ENCODE data around the gene PANX2.

The PANX2 gene

DNA sequence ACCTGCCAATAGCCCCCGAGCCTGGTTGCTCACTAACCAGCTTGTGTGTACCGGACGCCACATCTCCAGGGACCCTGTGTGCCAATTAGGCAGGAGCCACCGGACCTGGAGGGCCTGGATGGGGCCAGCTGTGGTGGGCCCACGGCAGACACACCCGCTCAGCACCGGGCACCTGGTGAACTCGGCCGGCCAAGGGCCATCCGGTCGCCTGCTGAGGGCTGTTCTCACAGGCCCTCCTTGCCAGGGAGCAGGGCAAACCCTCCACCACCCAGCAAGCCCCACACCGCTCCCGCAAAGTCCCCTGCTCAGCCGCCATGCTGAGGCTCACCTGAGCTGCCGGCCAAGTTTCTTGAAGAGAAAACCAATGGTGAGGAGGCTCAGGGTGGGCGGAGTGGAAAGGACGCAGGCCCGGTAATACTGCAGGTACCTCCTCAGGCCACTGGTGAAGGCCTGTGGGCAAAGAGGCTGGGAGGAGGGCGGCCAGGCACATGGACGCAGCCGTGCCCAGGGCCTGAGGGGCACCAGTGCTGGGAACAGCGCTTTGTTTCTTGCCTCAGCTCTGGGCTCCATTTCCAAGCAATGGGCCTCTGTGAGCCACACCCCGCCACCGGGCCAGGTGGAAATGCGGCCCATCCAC is 57.2 kb downstream of the PANX2 start:
- TF ChIP-seq, protein P1, sequence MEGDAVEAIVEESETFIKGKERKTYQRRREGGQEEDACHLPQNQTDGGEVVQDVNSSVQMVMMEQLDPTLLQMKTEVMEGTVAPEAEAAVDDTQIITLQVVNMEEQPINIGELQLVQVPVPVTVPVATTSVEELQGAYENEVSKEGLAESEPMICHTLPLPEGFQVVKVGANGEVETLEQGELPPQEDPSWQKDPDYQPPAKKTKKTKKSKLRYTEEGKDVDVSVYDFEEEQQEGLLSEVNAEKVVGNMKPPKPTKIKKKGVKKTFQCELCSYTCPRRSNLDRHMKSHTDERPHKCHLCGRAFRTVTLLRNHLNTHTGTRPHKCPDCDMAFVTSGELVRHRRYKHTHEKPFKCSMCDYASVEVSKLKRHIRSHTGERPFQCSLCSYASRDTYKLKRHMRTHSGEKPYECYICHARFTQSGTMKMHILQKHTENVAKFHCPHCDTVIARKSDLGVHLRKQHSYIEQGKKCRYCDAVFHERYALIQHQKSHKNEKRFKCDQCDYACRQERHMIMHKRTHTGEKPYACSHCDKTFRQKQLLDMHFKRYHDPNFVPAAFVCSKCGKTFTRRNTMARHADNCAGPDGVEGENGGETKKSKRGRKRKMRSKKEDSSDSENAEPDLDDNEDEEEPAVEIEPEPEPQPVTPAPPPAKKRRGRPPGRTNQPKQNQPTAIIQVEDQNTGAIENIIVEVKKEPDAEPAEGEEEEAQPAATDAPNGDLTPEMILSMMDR (conservative IDR thresholded peaks at IDR 0.05; ENCODE audit: low read depth, low read length): no peak
- no peak overlapping the region for H3K4me3 ChIP-seq (ENCODE audit: low read depth, low read length)
- DNase-seq (ENCODE audit: low read depth): no peak

DNA sequence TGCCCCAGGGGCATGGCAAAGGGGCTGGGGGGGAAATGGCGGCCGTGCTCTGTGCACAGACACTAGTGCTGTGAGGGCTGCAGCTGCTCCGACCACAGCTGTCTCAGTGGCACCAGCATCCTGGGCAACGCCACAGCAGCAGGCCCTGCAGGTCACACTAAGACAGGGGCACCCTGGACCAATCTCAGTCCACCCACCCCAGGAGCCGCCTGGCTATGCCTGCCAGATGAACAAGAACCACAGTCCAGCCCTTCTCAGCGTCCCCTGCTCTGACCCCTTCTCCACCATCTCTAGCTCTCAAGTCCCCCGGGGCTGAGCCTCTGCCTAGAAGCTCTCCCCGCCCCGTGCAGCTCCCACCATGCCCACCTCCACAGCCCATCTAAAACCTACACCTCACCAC is 57.8 kb downstream of the PANX2 start:
- no peak for DNase-seq (ENCODE audit: low read depth)
- H3K4me3 ChIP-seq (ENCODE audit: low read depth, low read length): no peak overlapping the region

DNA sequence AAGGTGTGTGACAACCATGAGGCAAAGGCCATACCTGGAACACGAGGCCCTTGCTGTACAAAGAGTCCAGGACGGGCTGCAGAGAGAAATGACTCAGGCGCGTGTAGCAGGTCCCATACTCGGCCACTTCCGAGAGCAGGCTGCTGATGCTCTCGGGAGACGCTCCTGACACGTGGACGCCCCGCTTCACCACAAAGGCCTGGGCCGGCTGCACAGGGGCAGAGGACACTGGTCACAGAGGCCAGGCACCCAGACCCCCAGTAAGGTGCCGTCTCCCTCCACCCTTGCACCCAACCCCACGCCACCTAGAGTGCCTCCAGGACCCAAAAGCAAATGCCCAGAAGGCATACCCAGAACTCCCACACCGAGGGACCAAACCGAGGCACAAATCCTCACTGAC is 58.8 kb downstream of the PANX2 start:
- no peak for DNase-seq (ENCODE audit: low read depth)
- TF ChIP-seq, protein P1 (conservative IDR thresholded peaks at IDR 0.05; ENCODE audit: low read depth, low read length): no peak
- H3K4me3 ChIP-seq (ENCODE audit: low read depth, low read length): no peak overlapping the region

More for the DNA sequence above, 57.8 kb downstream of the PANX2 start:
- TF ChIP-seq, protein P1 (conservative IDR thresholded peaks at IDR 0.05; ENCODE audit: low read depth, low read length): no peak

All from choroid plexus epithelial cell (primary cell).